COLO668 (cell line): ENCODE data around the gene LPCAT2.

ENCODE experiments used
- DNase-seq: peaks from one replicate; lab custom pipeline; 2025; ENCODE audit not compliant: unreplicated experiment; lab: John Stamatoyannopoulos, UW

The LPCAT2 gene

DNA sequence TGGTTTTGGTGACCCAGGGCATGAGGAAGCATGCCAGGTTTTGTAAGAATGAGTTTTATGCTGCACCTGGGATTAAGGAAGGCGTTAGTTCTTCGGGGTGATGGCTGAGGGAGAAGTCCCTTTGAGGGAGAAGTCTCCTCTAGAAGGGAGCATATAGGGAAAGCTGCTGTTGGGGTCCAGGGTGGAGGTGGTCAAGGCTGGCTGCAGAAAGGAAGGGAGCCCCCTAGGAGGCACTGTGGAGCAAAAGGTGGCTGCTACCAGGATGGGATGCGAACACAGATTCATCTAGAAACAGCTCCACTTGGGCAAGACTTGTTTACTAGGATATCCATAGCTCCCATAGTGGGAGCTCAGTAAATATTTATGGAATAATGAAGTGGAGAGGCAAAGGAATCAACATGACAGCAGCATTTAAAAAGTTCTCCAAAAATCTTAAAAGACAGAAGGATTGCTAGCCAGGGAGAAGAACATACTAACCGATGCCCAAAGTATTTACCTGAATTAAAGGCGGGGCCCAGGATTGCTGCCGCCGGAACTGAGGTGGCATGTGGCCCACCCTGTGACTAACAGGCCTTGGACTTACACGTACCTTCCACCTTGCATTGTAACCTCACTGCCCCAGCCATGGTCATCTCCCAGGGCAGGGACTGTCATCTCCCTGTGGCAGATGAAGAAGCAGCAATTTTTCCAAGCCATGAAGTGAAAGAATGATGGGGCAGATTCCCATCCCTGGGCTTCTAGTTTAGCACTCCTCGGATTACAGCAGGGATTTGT is 7.1 kb upstream of the LPCAT2 start:
- DNase-seq, result no peak

DNA sequence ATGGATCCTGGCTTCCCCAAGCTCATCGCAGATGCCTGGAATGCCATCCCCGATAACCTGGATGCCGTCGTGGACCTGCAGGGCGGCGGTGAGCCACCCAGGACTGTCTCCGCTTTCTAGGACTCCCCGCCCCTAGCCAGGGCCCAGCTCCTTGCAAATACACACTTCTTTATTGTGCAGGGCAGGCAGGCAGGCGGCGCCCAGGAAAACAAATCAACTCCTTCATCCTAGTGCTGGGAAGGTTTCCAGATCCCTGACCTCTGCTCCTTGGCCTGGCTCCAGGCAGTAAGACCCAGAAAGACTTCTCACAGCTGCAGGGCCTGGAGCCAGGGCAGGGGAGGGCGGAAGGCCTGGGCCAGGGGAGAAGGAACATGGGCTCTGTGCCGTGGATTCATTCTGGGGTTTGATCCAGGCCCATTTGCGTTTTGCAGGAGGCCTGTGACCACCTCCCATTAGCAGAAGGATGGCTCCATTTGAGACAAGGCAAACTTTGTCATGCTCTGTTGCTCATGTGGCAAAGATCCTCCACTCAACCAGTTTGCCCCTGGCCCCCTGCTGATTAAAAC is 6.0 kb upstream of the LPCAT2 start:
- no peak for DNase-seq

DNA sequence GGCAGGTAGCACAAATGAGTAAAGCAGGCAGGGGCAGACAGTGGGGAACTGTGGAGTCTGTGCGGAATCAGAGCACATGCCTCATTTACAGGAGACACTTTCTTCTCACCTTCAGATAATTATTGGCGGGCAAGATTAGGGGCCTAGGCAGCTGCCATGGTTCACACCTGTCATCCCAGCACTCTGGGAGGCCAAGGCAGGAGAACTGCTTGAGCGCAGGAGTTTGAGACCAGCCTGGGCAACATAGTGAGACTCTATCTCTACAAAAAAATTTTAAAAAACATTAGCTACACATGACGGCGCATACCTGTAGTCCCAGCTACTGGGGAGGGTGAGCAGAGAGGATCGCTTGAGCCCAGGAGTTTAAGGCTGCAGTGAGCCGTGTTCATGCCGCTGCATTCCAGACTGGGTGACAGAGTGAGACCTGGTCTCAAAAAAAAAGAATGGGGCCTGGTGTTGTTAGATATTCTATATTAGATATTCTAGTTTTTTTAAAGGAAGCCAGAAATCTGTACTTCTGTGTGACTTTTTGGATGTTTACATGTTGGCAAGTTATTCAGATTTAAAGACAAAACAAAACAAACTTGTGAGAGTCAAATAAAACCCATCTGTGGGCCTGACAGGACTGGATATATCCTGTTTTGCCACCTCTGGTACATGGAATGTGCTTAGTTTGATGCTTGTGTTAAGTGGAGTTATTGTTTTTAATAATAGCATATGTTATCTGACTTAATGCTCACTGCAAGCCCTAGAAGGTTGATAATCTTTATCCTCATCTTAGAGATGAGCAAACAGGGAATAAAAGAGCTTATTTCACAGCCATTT is 4.9 kb upstream of the LPCAT2 start:
- DNase-seq, result no peak

DNA sequence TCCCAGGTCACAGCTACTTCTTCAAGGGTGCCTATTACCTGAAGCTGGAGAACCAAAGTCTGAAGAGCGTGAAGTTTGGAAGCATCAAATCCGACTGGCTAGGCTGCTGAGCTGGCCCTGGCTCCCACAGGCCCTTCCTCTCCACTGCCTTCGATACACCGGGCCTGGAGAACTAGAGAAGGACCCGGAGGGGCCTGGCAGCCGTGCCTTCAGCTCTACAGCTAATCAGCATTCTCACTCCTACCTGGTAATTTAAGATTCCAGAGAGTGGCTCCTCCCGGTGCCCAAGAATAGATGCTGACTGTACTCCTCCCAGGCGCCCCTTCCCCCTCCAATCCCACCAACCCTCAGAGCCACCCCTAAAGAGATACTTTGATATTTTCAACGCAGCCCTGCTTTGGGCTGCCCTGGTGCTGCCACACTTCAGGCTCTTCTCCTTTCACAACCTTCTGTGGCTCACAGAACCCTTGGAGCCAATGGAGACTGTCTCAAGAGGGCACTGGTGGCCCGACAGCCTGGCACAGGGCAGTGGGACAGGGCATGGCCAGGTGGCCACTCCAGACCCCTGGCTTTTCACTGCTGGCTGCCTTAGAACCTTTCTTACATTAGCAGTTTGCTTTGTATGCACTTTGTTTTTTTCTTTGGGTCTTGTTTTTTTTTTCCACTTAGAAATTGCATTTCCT is 3.4 kb upstream of the LPCAT2 start:
- DNase-seq, result no peak

DNA sequence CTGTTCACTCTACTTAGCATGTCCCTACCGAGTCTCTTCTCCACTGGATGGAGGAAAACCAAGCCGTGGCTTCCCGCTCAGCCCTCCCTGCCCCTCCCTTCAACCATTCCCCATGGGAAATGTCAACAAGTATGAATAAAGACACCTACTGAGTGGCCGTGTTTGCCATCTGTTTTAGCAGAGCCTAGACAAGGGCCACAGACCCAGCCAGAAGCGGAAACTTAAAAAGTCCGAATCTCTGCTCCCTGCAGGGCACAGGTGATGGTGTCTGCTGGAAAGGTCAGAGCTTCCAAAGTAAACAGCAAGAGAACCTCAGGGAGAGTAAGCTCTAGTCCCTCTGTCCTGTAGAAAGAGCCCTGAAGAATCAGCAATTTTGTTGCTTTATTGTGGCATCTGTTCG is 2.8 kb upstream of the LPCAT2 start:
- no peak for DNase-seq

DNA sequence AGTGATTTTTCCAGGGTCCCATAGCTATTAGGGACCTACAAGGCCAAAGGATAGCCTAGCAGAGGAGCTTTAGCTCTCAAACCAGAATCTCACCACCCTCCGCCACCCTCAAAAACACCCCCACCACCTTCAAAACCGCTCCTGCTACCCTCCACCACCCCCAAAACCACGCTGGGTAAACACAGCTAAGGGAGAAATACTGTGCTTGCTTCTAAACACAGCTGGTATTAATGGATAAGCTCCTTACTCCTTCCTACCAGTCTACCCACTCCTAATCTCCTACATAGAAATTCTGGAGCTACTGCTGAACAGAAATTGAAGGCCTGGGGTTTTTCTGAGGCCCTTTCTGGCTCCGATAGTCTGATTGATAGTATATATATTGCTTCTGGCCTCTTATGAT is 2.2 kb upstream of the LPCAT2 start:
- DNase-seq, result no peak

DNA sequence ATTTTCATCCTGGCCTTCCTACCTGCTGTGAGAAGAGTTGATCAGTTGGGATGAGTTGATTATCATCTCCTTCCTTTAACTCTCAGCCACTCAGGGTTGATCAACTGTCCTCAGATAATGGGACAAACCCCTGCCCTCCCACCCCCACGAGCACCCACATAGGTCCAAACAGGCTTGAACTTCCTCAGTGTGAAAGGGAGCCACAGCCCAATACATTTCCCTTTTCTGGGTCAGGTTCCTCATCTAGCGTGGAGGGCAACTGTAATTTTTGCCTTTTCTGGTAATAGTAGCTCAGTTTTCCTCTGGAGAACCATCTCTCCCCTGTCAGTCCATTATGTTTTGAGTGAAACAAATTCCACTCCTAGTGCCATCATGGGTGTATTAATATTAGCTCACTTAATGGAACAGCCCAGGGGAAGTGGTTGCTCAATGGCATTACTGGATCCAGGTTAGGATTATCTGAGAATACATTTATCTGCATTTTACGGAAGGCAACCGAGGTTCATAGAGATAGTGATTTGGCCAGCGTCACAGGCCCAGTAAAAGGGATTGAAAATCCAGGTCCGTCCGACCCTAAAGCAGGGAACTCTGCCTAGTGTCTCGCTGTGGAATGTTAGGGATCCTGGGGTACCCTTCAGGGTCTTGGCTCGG is 476 bp upstream of the LPCAT2 start:
- DNase-seq, result no peak

DNA sequence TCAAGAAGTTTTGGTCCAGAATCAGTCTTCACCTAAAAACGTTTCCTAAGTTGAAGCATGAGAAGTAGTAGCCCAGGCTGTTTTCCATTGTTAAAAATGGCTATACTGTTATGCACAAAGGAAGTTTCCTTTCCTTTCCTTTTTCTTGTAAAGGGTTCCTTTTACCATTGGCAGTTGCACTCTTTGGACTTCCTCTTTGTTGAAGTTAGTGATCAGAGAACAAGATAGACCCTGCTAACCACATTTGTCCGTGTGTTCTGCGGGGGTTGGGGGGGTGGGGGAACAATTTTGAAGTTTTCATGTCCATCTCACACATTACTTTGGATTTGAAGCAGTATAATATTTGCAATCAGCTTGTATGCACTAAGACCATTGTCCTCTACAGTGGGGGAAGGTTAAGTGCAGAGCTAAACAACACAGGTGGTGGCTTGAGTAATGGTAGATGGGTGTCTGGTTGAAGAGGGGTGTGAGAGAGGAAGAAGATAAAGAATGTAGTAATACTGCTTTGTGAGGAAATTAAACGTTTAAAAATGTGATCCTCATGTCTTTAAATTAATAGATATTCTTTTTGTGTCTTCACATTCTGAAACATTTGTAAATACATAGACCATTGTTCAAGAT is 1.4 kb downstream of the LPCAT2 start:
- no peak for DNase-seq

DNA sequence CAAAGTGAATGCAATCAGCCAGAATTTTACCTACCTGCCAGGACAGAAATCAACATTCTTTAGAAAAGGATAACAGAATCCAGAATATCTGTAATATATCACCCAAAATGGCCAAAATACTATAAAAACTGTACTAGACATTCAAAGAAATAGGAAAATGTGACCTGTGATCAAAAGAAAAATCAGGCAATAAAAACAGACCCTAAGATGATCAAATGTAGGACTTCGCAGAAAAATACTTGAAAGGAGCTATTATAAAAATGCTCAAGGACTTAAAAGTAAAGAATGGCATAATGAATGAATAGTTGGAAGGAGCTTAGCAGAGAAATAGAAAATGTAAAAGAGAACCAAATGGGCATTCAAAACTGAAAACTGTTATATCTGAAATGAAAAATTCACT is 4.1 kb downstream of the LPCAT2 start:
- no peak for DNase-seq

DNA sequence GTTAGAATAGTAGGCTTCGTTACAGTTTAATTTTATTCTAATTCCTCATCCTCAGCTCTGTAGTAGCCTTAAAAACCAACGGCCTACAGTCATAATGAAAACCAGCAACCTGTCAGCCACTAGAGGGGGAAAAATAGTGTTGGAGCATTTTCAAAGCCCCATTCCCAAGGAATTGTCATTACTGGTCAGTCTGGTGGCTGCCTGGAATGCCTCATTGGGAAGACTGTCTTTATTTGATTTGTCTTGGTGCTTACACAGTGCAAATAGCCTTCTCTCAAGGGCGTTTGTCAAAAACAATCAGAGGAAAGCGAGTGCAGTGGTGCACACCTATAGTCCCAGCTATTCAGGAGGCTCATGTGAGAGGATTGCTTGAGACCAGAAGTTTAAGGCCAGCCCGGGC is 4.7 kb downstream of the LPCAT2 start:
- no peak for DNase-seq

DNA sequence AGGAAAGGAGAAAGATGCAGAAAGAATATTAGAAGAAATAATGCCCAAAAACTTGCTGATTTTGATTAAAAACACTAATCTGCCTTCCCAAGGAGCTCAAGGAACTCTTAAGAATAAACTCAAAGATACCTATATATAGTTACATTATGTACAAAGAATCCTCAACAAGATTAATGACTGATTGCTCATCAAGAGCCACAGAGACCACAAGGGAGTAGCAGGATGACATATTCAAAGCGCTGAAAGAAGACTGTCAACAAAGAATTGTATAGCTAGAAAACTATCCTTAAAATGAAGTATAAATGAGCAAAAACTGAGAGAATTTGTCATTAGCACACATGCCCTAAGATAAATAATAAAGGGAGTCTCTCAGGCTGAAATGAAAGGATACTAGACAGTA is 6.2 kb downstream of the LPCAT2 start:
- DNase-seq, result no peak

DNA sequence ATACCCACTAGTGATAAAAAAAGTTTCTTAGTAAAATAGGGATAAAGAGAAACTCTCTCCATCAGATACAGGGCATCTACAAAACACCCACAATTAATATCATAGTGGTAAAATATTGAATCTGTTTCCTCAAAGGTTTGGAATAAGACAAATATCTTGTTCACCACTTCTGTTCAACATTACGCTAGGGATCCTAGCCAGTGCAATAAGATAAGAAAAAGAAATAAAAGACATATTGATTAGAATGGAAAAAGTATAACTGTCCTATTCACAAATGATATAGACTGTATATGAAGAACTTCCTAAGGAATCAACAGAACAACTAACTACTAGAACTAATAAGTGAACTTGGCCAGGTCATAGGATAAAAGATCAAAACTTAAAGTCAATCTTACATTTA is 12.9 kb downstream of the LPCAT2 start:
- no peak for DNase-seq

DNA sequence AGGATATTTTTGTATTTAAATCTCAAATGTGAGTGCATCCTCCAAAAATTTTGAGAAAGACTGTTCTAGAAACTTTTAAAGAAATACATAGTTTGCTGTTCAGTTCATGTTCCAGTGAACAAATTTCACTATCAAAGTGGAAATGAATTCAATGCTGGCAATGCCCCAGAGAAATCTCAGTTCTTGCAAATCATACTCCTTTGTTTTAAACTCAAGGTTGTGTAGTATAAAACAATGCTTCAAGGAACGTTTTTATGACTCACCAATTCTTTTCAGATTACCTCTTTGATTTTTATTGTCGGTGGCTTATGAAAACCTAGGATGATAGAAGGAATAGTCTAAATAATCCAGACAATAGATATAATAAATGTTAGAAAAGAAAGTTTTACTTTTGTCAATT is 17.6 kb downstream of the LPCAT2 start:
- no peak for DNase-seq

DNA sequence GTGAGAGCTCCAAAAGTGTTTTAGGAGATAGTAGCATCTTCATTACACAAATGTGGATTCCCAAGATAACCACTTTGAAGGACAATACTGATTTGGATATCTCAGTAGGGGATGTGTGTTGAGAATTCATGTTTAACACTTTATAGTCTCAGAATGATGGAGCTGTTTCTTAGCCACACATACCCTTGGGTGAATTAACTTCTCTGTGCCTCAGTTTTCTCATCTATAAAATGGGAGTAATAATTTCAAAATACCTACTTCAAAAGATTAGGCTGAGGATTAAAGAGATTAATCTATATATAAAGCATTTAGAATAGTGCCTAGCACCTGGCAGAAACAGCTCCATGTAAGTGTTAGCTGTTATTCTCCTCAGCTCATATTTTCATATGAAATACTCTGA is 19.0 kb downstream of the LPCAT2 start:
- DNase-seq, result no peak

DNA sequence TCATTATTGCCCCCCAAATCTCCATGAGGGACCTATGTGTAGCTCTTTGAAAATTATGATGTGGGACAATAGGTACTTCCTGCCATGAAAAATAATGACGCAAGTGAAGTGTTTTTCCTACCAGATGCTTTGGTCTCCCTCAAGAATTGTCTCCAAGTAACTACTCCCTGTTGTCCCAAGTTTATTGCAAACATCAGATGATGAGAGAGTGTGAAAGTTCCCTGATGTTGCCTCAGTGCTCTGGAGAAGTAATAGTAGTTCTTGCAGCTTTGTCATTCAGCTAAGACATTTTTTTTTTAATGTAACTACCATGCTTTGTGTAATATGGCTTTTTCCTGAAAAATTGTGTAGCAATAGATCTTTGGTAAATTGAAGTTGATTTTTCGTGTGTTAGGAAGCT is 20.1 kb downstream of the LPCAT2 start:
- no peak for DNase-seq

DNA sequence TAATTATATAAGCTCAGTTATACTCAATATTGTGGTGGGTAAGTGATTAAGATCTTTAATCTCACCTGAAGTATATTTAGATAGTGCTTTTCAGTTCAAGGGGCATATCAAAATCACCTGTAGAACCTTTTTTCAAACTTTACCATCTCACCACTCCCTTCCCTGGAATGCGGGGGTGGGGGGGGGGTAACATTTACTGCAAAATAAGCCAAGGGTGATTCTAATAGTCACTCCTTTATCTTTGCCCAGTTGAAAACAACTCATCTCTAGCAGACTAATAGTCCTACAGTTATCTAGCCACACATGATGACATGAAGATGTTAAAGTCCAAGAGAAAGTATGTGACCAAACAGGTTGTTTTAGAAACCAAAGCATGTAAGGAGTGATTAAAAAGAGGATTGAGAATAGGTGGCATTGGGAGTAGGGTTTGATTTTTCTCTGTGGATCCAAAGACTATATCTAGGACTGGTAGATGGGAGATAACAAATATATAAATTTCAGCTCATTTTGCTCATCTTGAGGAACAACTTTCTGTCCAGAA is 21.5 kb downstream of the LPCAT2 start:
- no peak for DNase-seq

DNA sequence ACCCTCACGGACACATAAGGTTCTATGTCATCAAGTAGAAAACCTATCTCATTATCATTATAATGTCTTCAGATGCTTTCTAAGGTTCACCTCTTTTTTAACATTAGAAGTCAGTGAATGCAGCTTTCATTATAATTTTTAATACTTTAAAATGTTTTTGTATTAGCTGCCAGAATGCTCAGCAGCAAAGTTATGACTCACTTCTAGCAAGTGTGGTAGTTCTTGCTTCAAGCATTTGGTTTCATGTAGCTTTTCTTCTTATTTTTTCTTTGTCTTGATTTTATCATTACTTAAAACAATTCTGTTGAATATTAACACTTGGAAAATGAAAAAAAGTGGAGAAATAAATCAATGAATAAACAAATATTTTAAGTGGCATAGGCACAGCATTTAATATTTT is 23.4 kb downstream of the LPCAT2 start:
- DNase-seq, result no peak

DNA sequence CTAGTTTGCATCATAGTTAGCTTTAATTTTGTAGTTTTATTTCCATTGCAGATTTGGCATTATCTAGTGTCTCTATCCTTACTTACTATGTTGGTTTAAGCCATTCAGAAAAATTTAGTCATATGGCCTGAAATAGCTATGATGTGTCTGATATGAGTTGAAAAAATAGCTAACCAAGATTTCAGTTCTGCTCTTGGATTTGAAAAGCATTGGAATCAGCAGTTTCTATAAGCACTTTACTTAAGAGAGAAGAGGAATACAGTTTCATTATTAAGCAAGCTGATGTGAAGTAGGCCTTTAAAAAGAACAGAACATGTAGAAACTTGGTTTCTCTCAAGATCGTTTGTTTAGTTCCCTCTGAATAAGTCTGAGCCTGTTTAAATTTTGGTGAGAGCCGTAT is 25.9 kb downstream of the LPCAT2 start:
- no peak for DNase-seq

DNA sequence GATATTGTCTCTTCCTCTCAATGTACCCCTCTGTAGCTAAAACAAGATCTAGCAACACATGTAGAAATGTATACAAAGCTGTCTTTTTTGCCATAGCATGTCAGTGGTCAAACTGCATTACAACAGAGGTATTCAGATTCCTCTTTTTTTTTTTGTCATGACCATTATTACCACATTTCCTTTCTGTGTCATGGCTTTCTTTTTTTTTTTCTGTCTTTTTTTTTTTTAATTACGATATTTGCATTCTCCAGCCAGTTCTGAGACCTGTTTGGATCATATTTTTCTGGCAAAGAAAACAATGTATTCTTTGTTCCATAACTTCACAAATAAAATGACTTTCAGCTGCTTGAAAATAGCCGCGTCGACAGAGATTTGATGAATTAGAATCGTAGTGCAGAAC is 30.2 kb downstream of the LPCAT2 start:
- no peak for DNase-seq

DNA sequence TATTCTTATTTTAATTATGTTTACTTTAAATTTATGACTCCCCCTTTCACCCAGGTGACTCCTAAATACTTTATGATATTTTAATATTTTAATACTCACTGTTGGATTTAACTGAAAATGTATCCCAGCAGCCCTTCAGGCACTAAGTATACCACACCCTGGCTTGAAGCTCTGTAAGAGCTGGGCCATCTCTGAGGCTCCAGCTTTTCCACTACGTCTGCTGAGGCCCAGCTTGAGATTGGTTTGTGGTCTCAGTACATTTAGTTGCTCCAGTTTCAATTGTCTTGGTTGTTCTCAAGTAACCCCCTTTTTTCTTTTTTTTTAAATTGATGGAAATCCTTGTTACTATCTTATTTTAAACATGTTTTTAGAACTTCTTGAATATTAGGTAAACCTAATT is 30.6 kb downstream of the LPCAT2 start:
- DNase-seq, result no peak
